CD1c-positive myeloid dendritic cell (primary cell): Measurements from ENCODE around the gene HK3.
"Not testable (repeated sequence)": the region's sequence is repeated elsewhere in the genome, so short reads cannot be mapped to it uniquely, and the experiment has no call there.

Experiments
- DNase-seq: peaks from one replicate; pipeline ENCODE4 v3.0.0-alpha.2; 2016; ENCODE audit errors: extremely low spot score

The HK3 gene

DNA sequence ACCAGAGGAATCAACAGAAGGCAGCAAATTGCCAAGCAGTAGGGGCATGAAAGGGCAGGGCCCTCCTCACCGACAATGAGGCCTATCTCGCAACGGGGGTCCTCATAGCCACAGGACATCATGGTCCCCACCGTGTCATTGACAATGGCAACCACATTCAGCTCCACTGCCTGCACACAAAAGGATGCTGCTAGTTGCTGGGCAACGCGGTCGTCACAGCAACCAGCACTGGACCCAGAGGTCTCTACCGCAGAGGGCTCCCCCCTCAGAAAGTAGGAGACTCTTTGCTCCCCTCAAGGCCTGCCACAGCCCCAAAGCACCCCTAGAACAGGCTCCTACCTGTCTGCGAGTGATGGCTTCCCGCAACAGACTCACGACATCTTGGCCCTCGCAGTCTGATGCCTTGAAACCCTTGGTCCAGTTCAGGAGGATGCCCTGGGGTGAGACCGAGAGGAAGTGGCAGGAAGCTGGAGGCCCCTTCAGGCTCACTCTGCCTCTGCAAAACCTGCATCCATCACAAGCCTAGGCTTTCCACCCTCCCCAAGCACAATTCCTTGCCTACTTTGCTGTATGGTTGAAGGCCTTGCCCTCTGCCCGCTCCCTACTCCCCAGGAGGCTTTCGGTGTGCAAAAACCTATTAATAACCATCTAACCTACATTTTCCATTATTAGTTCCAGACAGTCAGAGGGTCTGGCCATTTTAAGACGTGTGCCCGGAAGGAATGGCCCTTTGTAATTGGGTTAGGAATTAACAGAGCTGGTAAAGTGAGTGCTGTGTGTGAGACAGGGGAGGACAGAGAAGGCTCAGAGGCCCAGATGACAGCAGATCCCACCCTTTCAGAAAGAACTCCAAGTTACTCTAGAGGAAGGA lies 15.2 kb downstream of the HK3 start:
- DNase-seq, result no peak

DNA sequence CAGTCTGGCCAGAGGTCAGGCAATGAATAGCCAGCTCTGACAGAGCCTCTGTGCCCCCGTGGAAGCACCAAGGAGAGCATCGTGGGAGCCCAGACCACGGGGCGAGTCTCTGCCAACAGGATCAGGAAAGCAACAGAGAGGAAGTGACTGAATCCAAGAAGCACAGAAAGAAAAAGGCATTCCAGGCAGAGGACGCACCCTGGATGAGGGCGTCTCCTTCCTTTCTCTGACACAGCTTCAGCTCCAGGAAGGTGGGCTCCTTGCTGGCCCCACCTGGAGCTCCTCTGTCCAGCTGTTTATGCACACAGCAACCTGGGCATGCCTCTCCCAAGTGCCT lies 16.6 kb downstream of the HK3 start:
- DNase-seq, result no peak

DNA sequence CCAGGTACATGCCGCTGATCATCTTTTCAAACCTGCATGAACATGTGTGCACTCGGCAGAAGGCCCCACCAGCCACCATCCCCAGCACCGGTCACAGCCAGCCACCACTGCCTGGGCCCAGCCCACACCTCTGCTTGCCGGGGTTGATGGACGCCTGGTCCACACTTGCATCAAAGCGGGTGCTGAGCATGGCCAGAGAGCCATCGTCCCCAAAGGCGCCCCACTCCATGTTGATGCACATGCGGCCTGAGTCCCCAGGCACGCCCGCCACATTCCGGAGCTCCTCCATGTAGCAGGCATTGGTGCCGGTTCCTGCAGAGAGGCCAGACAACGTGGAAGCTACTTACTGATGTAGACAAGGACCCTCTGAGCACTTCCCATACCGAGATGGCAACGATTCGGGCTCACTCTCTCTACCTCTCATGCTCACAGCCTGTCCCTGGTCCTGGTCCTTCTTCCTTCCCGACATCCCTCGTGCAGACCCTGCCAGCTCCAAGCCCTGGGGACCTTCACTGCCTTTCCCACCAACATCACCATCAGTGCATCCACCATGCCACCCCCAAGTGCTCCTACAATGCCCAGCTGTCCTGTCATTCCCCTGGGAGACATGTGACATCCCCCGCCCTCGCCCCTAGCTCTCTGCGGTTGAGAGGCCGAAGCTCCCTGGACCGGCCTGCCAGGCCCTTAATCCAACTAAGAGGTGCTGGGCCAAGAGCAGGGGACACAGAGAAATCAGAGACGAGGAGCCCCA lies 17.2 kb downstream of the HK3 start:
- DNase-seq, result no peak

DNA sequence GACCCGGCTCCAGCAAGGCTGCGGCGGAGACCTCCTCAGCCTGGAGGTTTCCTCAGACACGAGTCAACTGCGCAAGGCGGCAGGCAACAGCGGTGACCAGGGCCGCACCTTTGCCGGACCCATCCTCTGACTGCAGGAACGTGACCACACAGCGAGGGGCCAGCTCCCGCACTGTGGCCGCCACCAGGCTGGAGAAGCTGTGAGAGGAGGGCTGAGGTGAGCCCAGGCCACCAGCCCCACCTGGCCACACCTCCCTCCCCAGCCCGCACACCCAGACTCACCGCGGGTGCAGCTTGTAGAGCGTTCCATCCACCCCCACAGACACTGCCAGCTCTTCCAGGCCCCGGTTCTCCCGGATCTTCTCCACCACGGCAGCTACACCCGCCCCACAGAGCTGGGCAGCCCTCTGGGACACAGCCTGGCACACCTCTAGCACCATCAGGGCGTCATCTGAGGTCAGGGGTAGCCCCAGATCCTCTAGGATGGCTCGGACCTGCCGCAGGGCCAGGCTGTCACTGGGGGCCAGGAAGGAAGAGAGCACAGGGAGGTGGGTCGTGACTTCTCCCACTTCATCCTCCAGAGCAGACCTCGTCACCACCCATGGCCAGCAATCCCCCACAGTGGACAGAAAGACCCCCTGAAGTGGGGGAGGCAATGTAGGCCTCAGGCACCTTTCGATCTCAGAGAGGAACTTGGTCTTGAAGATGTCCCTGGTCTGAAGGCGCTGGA lies 18.0 kb downstream of the HK3 start:
- DNase-seq, result no peak

DNA sequence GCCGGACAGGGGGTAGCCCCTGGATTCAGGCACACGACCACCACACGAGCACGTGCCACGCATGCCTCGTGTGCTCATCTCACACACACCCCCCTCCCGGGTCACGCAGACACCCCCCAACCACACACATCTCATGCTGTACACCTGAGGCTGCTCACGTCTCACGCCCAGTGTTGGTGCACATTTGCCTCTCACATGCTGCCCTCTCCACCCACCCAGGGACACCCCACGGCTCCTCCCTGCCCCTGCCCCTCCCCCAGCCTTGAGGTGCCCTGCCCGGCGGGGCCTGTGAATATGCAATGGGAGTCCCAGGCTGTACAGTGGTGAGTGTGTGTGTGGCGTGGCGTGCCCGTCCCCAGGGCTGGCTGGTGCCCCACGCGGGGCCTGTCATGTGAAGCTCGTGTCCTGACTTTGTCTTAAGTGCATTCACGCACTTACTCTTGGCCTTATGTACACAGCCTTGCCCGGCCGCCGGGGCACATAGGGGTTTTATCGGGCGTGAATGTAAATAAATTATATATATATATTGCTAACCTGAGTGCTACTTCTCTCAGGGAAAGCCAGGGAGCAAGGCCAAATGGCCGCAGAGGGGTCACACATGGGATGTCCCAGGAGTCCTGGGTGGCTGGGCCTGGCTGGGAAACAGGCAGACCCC lies 18.7 kb downstream of the HK3 start:
- DNase-seq, result no peak

DNA sequence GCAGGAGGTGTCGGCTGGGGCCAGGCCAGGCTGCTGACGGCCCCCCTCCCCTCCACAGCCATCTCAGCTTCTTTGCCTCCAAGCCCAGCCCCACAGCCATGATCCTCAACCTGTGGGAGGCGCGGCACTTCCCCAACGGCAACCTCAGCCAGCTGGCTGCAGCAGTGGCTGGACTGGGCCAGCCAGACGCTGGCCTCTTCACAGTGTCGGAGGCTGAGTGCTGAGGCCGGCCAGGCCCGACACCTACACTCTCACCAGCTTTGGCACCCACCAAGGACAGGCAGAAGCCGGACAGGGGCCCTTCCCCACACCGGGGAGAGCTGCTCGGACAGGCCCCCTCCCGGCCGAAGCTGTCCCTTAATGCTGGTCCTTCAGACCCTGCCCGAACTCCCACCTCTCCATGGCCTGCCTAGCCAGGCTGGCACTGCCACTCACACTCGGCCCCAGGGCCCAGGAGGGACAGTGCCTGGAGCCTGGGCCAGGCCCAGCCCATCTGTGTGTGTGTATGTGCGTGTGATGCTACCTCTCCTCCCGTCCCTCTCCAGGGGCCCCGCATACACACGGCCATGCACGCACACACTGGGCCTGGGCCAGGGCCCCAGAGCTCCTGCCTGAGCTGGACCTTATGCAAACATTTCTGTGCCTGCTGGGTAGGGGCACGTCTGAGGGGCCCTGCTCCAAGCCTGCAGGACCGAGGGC lies 19.3 kb downstream of the HK3 start:
- no peak for DNase-seq

DNA sequence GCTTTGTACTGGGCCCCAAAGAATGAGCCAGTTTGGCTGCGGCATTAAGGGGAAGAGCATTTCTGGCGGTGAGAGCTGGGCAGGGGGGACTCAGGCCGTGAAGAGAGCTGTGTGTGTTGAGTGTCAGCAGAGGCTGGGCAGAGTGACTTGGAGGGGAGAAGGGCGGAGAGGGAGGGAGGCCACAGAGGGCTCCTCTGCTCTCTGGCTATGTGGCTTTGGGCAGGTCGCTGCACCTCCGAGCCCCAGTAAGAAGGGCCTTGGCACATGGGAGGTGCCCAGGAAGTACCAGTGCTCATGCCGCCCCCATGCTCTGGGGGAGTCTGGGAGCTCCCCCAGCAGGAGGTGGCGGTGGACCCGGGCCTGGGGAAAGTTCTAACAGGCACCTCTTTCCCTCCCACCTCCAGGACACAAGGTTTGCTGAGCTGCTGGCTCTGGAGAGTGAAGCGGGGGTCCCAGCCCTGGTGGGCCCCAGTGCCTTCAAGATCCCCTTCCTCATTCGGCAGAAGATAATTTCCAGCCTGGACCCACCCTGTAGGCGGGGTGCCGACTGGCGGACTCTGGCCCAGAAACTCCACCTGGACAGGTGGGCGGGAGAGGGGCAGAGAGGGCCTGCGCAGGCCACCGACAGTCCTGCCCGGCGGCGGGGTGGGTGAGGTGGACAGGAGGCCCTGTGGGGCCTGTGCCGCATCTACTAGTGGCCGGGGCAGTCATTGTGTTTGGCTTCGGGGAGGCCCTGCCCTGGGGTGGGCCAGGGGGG lies 20.1 kb downstream of the HK3 start:
- DNase-seq, result no peak

DNA sequence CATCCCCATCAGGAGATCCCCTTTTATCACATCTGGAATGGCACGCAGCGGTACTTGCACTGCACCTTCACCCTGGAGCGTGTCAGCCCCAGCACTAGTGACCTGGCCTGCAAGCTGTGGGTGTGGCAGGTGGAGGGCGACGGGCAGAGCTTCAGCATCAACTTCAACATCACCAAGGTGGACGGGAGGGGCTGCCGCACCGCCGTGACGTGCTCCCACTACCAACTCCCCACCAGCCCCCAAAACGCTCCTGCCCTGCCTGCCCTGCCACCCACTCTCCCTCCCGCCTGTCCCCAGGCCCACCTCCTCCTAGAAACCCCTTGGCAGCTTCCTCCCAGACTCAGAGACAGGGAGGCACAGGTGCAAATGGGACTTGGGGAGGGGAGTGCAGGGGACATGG lies 20.7 kb downstream of the HK3 start:
- no peak for DNase-seq

DNA sequence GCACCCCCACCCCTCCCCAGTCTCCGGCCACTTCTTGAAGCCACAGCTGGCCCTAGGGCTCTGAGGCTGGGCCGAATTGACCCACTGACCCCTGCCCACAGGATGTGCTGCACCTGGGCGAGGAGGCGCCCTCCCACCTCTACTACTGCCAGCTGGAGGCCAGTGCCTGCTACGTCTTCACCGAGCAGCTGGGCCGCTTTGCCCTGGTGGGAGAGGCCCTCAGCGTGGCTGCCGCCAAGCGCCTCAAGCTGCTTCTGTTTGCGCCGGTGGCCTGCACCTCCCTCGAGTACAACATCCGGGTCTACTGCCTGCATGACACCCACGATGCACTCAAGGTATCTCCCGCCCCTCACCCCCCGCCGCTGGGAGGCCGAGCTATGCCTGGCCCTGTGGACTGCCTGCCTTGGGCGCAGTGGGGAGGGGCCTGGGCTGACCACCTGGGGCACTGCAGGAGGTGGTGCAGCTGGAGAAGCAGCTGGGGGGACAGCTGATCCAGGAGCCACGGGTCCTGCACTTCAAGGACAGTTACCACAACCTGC lies 21.3 kb downstream of the HK3 start:
- no peak for DNase-seq

DNA sequence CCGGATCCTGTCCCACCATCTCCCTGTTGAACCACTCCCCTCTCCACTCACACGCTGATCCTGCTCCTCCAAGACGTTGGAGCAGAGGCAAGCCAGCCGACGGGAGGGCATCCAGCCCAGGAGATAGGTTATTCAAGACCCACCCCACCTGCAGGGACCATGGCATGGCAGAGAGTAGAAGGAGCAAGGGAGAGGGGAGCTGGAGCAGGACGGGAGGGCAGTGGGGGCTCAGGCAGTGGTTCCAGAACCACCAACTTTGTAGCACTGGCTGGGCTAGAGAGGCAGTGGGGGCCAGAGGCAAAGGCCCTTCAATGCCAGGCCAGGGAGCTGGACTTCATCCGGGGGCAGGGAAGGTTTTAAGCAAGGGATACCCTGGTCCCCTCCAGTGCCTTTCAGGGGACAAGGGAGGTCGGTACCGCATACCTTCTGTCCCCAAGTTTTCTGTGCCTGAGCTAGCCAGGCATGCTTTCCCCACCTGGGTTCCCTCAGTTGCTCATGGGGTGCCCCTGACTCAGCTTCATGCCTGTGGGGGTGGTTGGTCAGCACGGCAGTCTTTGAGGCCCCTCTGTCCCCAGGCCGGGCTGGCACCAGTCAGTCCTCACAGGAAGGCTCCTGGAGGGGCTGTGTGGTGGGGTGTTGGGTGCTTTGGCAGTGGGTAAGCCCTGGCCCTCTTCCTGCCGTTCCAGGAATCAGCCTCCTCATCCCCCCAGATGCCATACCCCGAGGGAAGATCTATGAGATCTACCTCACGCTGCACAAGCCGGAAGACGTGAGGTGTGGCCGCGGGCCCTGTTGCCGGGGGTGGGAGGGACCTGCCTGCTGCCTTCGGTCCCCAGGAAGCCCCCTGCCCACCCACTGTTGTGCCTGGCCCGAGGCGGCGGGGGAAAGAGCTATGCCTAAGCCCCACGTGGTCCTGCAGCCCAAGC lies 22.4 kb downstream of the HK3 start:
- no peak for DNase-seq

DNA sequence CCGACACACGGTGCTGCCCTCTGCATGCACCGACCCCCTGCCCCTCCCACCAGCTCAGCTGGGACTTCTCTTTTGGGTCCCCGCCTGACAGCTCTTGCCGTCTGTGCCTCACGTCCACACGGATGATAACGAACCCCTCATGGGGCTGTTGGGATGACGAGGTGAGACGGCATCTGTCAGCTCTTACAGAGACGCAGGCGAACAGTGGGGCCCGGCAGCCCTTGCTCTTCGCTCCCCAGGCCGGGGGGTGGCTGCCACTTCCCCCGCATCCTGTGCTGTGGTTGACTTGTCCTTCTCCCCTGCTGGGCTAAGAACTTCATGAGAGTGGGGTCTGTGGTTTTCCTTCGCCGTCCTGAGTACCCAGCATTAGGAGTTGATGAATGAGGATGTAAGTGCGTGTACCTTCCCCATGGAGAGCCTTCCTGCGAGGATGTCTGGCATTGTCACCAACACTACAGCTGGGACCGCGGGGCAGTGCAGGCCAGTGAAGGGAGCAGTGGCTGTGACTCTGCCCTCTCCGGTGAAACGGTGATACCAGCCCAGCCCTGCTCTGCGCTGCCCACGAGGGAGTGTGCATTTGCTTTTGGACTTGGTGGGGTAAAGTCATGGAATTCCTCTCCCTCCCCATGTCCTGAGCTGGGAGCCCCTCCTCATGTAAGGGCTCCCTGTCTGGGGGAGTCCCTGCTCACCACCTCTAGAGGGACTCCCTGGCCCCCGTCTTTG lies 23.2 kb downstream of the HK3 start:
- no peak for DNase-seq

DNA sequence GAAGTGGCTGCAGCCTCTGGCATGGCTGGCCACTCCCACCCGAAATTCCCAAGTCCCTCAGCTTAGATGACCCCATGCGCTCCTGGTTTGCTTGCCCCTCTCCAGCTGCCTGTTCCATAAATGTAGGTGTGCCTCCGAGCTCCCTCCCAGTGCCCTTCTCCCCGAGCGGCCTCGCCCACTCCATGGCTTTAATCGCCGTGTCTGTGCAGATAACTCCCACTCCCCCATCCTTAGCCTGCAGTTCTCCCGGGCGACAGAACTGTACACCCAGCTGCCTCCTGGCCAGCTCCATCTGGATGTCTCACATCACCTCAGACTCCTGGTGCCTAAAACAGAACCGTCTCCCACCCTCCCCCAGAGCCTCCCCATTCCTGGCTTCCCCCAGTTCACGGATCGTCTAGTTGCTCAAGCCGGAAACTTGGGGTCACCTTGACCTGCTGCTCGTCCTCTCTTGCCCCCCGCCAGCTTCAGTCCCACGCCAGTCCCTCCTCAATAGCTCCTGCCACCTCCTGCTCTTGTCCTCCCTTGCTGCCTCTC lies 24.1 kb downstream of the HK3 start:
- no peak for DNase-seq

DNA sequence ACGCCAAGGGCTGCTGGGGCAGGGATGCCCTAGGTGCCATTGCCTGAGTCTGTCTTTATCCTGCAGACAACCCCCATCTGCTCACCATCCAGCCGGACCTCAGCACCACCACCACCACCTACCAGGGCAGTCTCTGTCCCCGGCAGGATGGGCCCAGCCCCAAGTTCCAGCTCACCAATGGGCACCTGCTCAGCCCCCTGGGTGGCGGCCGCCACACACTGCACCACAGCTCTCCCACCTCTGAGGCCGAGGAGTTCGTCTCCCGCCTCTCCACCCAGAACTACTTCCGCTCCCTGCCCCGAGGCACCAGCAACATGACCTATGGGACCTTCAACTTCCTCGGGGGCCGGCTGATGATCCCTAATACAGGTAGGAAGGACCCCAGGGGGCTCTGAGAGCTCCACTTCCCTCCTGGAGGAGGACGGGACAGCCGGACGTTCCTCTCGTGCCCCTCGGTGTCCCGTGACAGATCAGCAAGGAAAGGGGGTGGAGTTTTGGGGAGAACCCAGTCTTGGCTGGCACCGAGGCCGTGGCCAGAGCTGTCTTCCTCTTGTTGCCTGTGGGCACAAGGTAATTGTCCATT lies 24.9 kb downstream of the HK3 start:
- DNase-seq, result no peak

DNA sequence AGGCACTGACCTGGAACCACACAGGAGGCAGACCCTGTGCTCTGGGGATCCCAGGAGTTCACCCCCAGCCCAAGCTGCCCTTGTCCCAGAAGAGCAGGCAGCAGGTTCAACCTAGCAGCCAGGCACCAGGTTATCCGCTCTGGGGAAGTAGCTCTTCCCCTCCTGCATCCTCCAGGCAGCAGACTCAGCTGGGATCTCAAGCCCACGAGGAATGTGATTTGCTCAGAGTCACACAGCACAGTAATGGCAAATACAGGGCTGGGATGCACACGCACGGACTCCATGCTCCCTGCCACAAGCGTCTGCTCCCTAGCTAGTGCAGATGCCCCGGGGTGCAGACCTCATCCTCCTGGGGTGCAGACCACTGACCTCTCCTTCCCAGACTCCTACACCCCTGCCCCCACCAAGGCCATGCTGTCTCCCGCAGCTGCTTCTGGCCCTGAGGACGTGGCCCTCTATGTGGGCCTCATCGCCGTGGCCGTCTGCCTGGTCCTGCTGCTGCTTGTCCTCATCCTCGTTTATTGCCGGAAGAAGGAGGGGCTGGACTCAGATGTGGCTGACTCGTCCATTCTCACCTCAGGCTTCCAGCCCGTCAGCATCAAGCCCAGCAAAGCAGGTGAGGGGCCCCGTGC lies 25.5 kb downstream of the HK3 start:
- DNase-seq, result no peak

DNA sequence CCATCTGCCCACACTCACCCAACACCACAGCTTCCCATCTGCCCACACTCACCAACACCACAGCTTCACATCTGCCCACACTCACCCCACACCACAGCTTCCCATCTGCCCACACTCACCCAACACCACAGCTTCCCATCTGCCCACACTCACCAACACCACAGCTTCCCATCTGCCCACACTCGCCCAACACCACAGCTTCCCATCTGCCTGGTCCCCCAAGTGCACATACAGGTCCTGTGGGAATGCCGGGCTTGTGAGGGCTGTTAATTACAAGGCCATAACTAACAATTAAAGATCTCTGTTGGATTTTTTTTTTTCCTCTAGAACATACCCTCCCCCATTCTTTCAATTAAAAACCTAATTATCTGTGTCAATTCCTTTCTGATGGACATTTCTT lies 26.1 kb downstream of the HK3 start:
- DNase-seq, result not testable (repeated sequence)

DNA sequence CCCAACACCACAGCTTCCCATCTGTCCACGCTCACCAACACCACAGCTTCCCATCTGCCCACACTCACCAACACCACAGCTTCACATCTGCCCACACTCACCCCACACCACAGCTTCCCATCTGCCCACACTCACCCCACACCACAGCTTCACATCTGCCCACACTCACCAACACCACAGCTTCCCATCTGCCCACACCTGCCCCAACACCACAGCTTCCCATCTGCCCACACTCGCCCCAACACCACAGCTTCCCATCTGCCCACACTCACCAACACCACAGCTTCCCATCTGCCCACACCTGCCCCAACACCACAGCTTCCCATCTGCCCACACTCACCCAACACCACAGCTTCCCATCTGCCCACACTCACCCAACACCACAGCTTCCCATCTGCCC lies 26.6 kb downstream of the HK3 start:
- not testable (repeated sequence) for DNase-seq

DNA sequence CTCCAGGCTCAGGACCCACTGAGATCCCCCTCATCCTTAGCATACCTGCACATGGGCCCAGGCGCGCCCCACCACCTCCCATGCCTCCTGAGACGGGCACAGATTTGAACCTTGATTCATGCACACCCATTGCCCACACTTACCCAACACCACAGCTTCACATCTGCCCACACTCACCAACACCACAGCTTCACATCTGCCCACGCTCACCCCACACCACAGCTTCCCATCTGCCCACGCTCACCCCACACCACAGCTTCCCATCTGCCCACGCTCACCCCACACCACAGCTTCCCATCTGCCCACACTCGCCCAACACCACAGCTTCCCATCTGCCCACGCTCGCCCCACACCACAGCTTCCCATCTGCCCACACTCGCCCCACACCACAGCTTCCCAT lies 28.5 kb downstream of the HK3 start:
- not testable (repeated sequence) for DNase-seq
